Smooth muscle cell (in vitro differentiated cells): ENCODE data around the gene OPCML. TPM values are rescaled to one million over a fixed set of nuclear protein-coding genes. Genes with fewer than 3 reads are reported as not detected.

ENCODE experiments used
- DNase-seq: peaks from one replicate; lab custom pipeline; 2025; ENCODE audit not compliant: unreplicated experiment; lab: John Stamatoyannopoulos, UW
- H2AFZ ChIP-seq: fragments of 200-600 bp; sonication (generic); 2 replicates; pipeline ENCODE4 v1.6.0; 2016; ENCODE audit warnings: antibody characterized with exemption, low read depth, mild to moderate bottlenecking
- H3F3A ChIP-seq: fragments of 200-600 bp; sonication (generic); 2 replicates; pipeline ENCODE4 v1.6.0; 2017; ENCODE audit warnings: antibody characterized with exemption, low read depth
- H3K27ac ChIP-seq: fragments of 200-600 bp; sonication (generic); 2 replicates; pipeline ENCODE4 v1.5.1; 2016; ENCODE audit warnings: low read depth, mild to moderate bottlenecking
- H3K27me3 ChIP-seq: fragments of 200-600 bp; sonication (generic); 2 replicates; pipeline ENCODE4 v1.6.1; 2016; ENCODE audit warnings: low read depth, mild to moderate bottlenecking
- H3K36me3 ChIP-seq: fragments of 200-600 bp; sonication (generic); 2 replicates; pipeline ENCODE4 v1.5.1; 2016; ENCODE audit warnings: low read depth
- H3K4me1 ChIP-seq: fragments of 200-600 bp; sonication (generic); 2 replicates; pipeline ENCODE4 v1.5.1; 2016; ENCODE audit warnings: low read depth
- H3K4me2 ChIP-seq: fragments of 200-600 bp; sonication (generic); 2 replicates; pipeline ENCODE4 v1.6.0; 2016; ENCODE audit warnings: mild to moderate bottlenecking
- H3K4me3 ChIP-seq: fragments of 200-600 bp; sonication (generic); 2 replicates; pipeline ENCODE4 v1.5.1; 2016; ENCODE audit warnings: mild to moderate bottlenecking
- H3K79me2 ChIP-seq: fragments of 200-600 bp; sonication (generic); 2 replicates; pipeline ENCODE4 v1.6.0; 2016; ENCODE audit warnings: low read depth, mild to moderate bottlenecking
- H3K9ac ChIP-seq: fragments of 200-600 bp; sonication (generic); 2 replicates; pipeline ENCODE4 v1.6.0; 2016; ENCODE audit warnings: low read depth
- H3K9me3 ChIP-seq: fragments of 200-600 bp; sonication (generic); replicated peaks from 2 replicates; pipeline ENCODE4 v1.5.1; 2016; ENCODE audit warnings: low read depth
- H4K20me1 ChIP-seq: fragments of 200-600 bp; sonication (generic); 2 replicates; pipeline ENCODE4 v1.6.0; 2016; ENCODE audit warnings: low read depth
- WGBS: methylation state at CpG from one replicate; pipeline ENCODE4 v1.1.7; 2016; ENCODE audit warnings: low lambda C conversion rate; 5-methylcytosine and 5-hydroxymethylcytosine counted together
- polyA plus RNA-seq: library from polyadenylated mRNA; unstranded; fragments of >200 nt; fragmentation: Nextera tagmentation; extraction: Ambion mirVana; gene quantifications from 2 replicates; pipeline ENCODE4 v1.2.1, GENCODE V29; 2016
- total RNA-seq: library from RNA; depleted of rRNA; stranded (reverse); fragments of >200 nt; gene quantifications from 2 replicates; pipeline ENCODE4 v1.2.3, GENCODE V29; 2014
- TF ChIP-seq, protein P1 (sequence below): fragments of 200-600 bp; sonication (generic); IDR thresholded peaks from 2 replicates; pipeline ENCODE4 v1.5.1; 2017; ENCODE audit warnings: borderline replicate concordance, mild to moderate bottlenecking, antibody characterized with exemption; ENCODE audit not compliant: insufficient read depth, poor library complexity, severe bottlenecking

The OPCML gene
- total and polyA plus RNA-seq, 2 experiments from 2014 or later, result 0.42 to 0.58 TPM

DNA sequence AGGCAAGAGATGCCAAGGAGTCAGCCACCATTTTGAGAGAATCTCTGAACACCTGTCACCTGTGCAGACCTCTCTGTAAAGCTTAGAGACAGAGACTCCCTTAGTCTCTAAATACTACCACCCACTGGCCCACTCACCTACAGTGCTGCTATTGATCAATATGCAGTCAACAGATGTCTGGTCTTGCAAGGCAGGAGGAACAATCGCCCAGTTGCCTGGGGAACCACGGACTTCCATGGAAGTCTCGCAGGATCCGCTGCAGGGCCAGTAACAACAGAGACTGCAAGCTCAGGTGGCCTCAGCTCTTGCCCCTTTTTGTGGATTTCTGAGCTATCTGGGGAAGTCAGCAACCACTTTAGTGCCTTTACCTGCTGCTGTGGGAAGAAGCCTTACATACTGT lies 195.1 kb downstream of the OPCML start:
- Histone ChIP-seq H2AFZ (no peak overlapping the region), H3K9me3 (no peaks in the 10 kb centered on the region), H4K20me1 (no peaks in the 10 kb centered on the region), H3F3A (no peaks in the 10 kb centered on the region), H3K4me2 (no peak overlapping the region), H3K4me3 (no peak overlapping the region), H3K4me1 (peaks cover 4% of the 10 kb centered on the region), H3K9ac (no peak overlapping the region), H3K36me3 (no peaks in the 10 kb centered on the region), H3K27ac (no peak overlapping the region), H3K79me2 (no peaks in the 10 kb centered on the region), H3K27me3 (peaks cover 3% of the 10 kb centered on the region)
- DNase-seq, result no peak
- WGBS, result 88% methylated on average over 4 of the region's 4 CpGs
- TF ChIP-seq, protein P1, sequence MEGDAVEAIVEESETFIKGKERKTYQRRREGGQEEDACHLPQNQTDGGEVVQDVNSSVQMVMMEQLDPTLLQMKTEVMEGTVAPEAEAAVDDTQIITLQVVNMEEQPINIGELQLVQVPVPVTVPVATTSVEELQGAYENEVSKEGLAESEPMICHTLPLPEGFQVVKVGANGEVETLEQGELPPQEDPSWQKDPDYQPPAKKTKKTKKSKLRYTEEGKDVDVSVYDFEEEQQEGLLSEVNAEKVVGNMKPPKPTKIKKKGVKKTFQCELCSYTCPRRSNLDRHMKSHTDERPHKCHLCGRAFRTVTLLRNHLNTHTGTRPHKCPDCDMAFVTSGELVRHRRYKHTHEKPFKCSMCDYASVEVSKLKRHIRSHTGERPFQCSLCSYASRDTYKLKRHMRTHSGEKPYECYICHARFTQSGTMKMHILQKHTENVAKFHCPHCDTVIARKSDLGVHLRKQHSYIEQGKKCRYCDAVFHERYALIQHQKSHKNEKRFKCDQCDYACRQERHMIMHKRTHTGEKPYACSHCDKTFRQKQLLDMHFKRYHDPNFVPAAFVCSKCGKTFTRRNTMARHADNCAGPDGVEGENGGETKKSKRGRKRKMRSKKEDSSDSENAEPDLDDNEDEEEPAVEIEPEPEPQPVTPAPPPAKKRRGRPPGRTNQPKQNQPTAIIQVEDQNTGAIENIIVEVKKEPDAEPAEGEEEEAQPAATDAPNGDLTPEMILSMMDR, result no peak

DNA sequence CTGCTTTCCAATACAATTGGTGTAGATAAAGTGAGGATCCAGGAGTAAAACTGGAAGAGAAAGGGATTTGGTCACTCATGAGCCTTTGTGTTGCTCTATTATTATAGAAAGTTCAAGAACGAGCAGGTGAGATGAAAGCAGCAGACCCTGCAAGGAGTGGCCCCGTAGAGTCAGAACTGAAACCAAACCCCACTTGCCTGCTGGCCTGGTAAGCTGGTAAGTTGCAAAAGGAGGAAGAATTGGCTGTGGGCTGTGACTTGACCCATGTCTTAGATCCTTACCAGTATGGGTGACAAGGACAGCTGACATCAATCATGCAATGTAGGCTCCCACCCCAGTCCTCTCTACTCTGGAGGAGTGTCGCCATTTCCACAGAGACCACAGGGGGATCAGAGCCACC lies 201.3 kb downstream of the OPCML start:
- no peak overlapping the region for H3K9ac ChIP-seq
- no peak overlapping the region for H3K4me3 ChIP-seq
- no peak for DNase-seq
- no peak overlapping the region for H2AFZ ChIP-seq
- H3K9me3 ChIP-seq, result no peaks in the 10 kb centered on the region
- no peaks in the 10 kb centered on the region for H3K79me2 ChIP-seq
- no peak overlapping the region for H3K4me2 ChIP-seq
- WGBS, result 91% methylated on average over 3 of the region's 3 CpGs
- no peak overlapping the region for H3K27ac ChIP-seq
- TF ChIP-seq, protein P1, result no peak
- H3K4me1 ChIP-seq, result no peaks in the 10 kb centered on the region
- no peaks in the 10 kb centered on the region for H4K20me1 ChIP-seq
- H3K27me3 ChIP-seq, result peaks cover 5% of the 10 kb centered on the region
- no peaks in the 10 kb centered on the region for H3F3A ChIP-seq
- no peaks in the 10 kb centered on the region for H3K36me3 ChIP-seq

DNA sequence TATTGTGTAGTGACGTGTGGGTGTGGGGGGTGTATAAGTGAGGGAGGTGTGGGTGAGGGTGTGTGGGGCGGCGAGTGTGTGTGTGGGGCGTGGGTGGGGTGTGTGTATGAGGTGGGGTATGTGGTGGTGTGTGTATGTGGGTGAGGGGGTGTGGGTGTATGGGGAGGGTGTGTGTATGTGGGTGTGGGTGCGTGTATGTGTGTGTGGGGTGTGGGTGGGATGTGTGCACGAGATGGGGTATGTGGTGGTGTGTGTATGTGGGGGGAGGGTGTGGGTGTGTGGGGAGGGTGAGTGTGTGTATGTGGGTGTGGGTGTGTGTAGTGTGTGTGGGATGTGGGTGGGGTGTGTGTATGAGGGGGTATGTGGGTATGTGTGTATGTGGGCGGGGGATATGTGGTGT lies 205.5 kb downstream of the OPCML start:
- Histone ChIP-seq H4K20me1 (no peaks in the 10 kb centered on the region), H3K4me2 (no peak overlapping the region), H3K27me3 (no peaks in the 10 kb centered on the region), H3K79me2 (no peaks in the 10 kb centered on the region), H3K9ac (no peak overlapping the region), H2AFZ (no peak overlapping the region), H3K36me3 (no peaks in the 10 kb centered on the region), H3K4me3 (no peak overlapping the region), H3K9me3 (no peaks in the 10 kb centered on the region), H3F3A (no peaks in the 10 kb centered on the region), H3K4me1 (no peaks in the 10 kb centered on the region), H3K27ac (no peak overlapping the region)
- WGBS, result no CpG with 5 or more reads among the region's 7 CpGs
- TF ChIP-seq, protein P1, result no peak
- DNase-seq, result no peak

DNA sequence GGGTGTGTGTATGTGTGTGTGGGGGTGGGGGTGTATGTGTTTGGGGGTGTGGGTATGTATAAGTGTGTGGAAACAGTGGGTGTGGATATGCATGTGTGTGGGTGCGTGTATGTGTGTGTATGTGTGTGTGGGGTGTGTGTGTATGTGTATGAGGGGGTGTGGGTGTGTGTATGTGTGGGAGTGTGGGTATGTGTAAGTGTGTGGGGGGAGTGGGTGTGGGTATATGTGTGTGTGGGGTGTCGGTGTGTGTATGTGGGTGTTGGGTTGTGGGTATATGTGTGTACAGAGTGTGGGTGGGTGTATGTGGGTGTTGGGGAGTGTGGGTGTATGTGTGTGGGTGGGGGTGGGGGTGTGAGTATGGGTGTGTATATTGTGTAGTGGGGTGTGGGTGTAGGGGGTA lies 206.0 kb downstream of the OPCML start:
- Histone ChIP-seq H3K4me1 (no peaks in the 10 kb centered on the region), H3K9me3 (no peaks in the 10 kb centered on the region), H3K27ac (no peak overlapping the region), H3K9ac (no peak overlapping the region), H2AFZ (no peak overlapping the region), H3K36me3 (no peaks in the 10 kb centered on the region), H3K79me2 (no peaks in the 10 kb centered on the region), H3F3A (no peaks in the 10 kb centered on the region), H3K4me3 (no peak overlapping the region), H3K4me2 (no peak overlapping the region), H3K27me3 (no peaks in the 10 kb centered on the region), H4K20me1 (no peaks in the 10 kb centered on the region)
- DNase-seq, result no peak
- TF ChIP-seq, protein P1, result no peak
- 100% methylated on average over 1 of the region's 2 CpGs for WGBS
